ENCODE results near the gene MBTPS1. TPM values are rescaled to one million over a fixed set of nuclear protein-coding genes. Genes with fewer than 3 reads are reported as not detected.

The MBTPS1 gene
- total RNA-seq, 1 experiment from 2014 or later = 130 TPM

GRCh38 chr16:84080813-84081212 lies 35.9 kb downstream of the MBTPS1 start:
- intact Hi-C loops (cut with micrococcal nuclease; ENCODE audit: unreplicated experiment) = no loop called here
- CTCF ChIA-PET = no interaction called here
- no TSS peak for BruUV-seq (replicated peaks)
- H3K4me3 Mint-ChIP-seq (ENCODE audit: low read depth, unreplicated experiment) = no peak overlapping the region
- peaks cover 41% of the 10 kb centered on the region for H3K36me3 Mint-ChIP-seq (ENCODE audit: insufficient read depth, unreplicated experiment)
- DNase-seq = no peak
- no peak for TF ChIP-seq CTCF (IDR thresholded peaks at IDR 0.05; ENCODE audit: unreplicated experiment)
- H3K4me1 Mint-ChIP-seq (ENCODE audit: low read depth, unreplicated experiment) = no peaks in the 10 kb centered on the region
- H3K27ac Mint-ChIP-seq (ENCODE audit: unreplicated experiment) = no peak overlapping the region
- peaks cover 4% of the 10 kb centered on the region for H3K9me3 Mint-ChIP-seq (ENCODE audit: low read depth, unreplicated experiment)
- H3K27me3 Mint-ChIP-seq (ENCODE audit: unreplicated experiment) = no peaks in the 10 kb centered on the region

- intact Hi-C loops (cut with micrococcal nuclease; ENCODE audit: unreplicated experiment) = no loop called here
- CTCF ChIA-PET = no interaction called here
- no peaks in the 10 kb centered on the region for H3K4me1 Mint-ChIP-seq (ENCODE audit: low read depth, unreplicated experiment)
- no TSS peak for BruUV-seq (replicated peaks)
- DNase-seq = no peak
- no peak for TF ChIP-seq CTCF (IDR thresholded peaks at IDR 0.05; ENCODE audit: unreplicated experiment)
- no peak overlapping the region for H3K27ac Mint-ChIP-seq (ENCODE audit: unreplicated experiment)
- peaks cover 4% of the 10 kb centered on the region for H3K9me3 Mint-ChIP-seq (ENCODE audit: low read depth, unreplicated experiment)
- H3K27me3 Mint-ChIP-seq (ENCODE audit: unreplicated experiment) = no peaks in the 10 kb centered on the region
- H3K36me3 Mint-ChIP-seq (ENCODE audit: insufficient read depth, unreplicated experiment) = peaks cover 45% of the 10 kb centered on the region
- H3K4me3 Mint-ChIP-seq (ENCODE audit: low read depth, unreplicated experiment) = no peak overlapping the region
Observed at GRCh38 chr16:84080378-84080777, 36.4 kb downstream of the MBTPS1 start.

GRCh38 chr16:84079664-84080063 lies 37.1 kb downstream of the MBTPS1 start:
- Mint-ChIP-seq H3K9me3 (ENCODE audit: low read depth, unreplicated experiment) (peaks cover 4% of the 10 kb centered on the region), H3K27me3 (ENCODE audit: unreplicated experiment) (no peaks in the 10 kb centered on the region), H3K4me1 (ENCODE audit: low read depth, unreplicated experiment) (no peaks in the 10 kb centered on the region), H3K4me3 (ENCODE audit: low read depth, unreplicated experiment) (no peak overlapping the region), H3K36me3 (ENCODE audit: insufficient read depth, unreplicated experiment) (peaks cover 41% of the 10 kb centered on the region), H3K27ac (ENCODE audit: unreplicated experiment) (no peak overlapping the region)
- DNase-seq = no peak
- CTCF ChIA-PET = no interaction called here
- intact Hi-C loops (cut with micrococcal nuclease; ENCODE audit: unreplicated experiment) = no loop called here
- TF ChIP-seq CTCF (IDR thresholded peaks at IDR 0.05; ENCODE audit: unreplicated experiment) = no peak
- no TSS peak for BruUV-seq (replicated peaks)

- no TSS peak for BruUV-seq (replicated peaks)
- no peak for DNase-seq
- intact Hi-C loops (cut with micrococcal nuclease; ENCODE audit: unreplicated experiment) = no loop called here
- no peak overlapping the region for H3K27ac Mint-ChIP-seq (ENCODE audit: unreplicated experiment)
- H3K27me3 Mint-ChIP-seq (ENCODE audit: unreplicated experiment) = no peaks in the 10 kb centered on the region
- H3K4me3 Mint-ChIP-seq (ENCODE audit: low read depth, unreplicated experiment) = no peak overlapping the region
- no peak for TF ChIP-seq CTCF (IDR thresholded peaks at IDR 0.05; ENCODE audit: unreplicated experiment)
- H3K9me3 Mint-ChIP-seq (ENCODE audit: low read depth, unreplicated experiment) = peaks cover 4% of the 10 kb centered on the region
- H3K4me1 Mint-ChIP-seq (ENCODE audit: low read depth, unreplicated experiment) = no peaks in the 10 kb centered on the region
- CTCF ChIA-PET = no interaction called here
- H3K36me3 Mint-ChIP-seq (ENCODE audit: insufficient read depth, unreplicated experiment) = peaks cover 42% of the 10 kb centered on the region
Observed at GRCh38 chr16:84075376-84075775, 41.4 kb downstream of the MBTPS1 start.

- Mint-ChIP-seq H3K9me3 (ENCODE audit: low read depth, unreplicated experiment) (peaks cover 4% of the 10 kb centered on the region), H3K36me3 (ENCODE audit: insufficient read depth, unreplicated experiment) (peaks cover 37% of the 10 kb centered on the region), H3K4me1 (ENCODE audit: low read depth, unreplicated experiment) (no peaks in the 10 kb centered on the region), H3K4me3 (ENCODE audit: low read depth, unreplicated experiment) (no peak overlapping the region), H3K27ac (ENCODE audit: unreplicated experiment) (no peak overlapping the region), H3K27me3 (ENCODE audit: unreplicated experiment) (no peaks in the 10 kb centered on the region)
- no peak for TF ChIP-seq CTCF (IDR thresholded peaks at IDR 0.05; ENCODE audit: unreplicated experiment)
- CTCF ChIA-PET = no interaction called here
- no TSS peak for BruUV-seq (replicated peaks)
- intact Hi-C loops (cut with micrococcal nuclease; ENCODE audit: unreplicated experiment) = no loop called here
- no peak for DNase-seq
Observed at GRCh38 chr16:84074721-84075120, 42.0 kb downstream of the MBTPS1 start.
